Lung (tissue), 12 donors: Measurements from ENCODE around the gene TEC. TPM values are rescaled to one million over a fixed set of nuclear protein-coding genes. Genes with fewer than 3 reads are reported as not detected.

Experiments
- ATAC-seq: fragments of 200-7000 bp; cut with Tn5 transposase; one replicate; pipeline ENCODE4 v1.9.1; 2020; ENCODE audit warnings: moderate number of reproducible peaks; ENCODE audit not compliant: insufficient read depth, low FRiP score
- DNase-seq, 3 donors: peaks; one replicate each; pipeline ENCODE4 v3.0.0-alpha.2; 2013 to 2017
- H3K27ac ChIP-seq, 2 donors: one replicate each; pipeline ENCODE4 v1.5.1; 2013; ENCODE audit warnings: mild to moderate bottlenecking in 2 of 2, moderate library complexity in 2 of 2, control low read depth in 1 of 2, inconsistent platforms in 1 of 2, low read depth in 1 of 2, low read length in 1 of 2
- H3K27me3 ChIP-seq, 3 donors: one replicate each; pipeline ENCODE4 v1.5.1; 2013; ENCODE audit warnings: low read length in 2 of 3; ENCODE audit not compliant: control insufficient read depth in 3 of 3, insufficient read depth in 3 of 3
- H3K36me3 ChIP-seq, 4 donors: one replicate each; pipeline ENCODE4 v1.5.1; 2013; ENCODE audit warnings: low read length in 4 of 4, mild to moderate bottlenecking in 1 of 4, moderate library complexity in 1 of 4; ENCODE audit not compliant: control insufficient read depth in 4 of 4, insufficient read depth in 4 of 4
- H3K4me1 ChIP-seq, 5 donors: one replicate each; pipeline ENCODE4 v1.5.1; 2013; ENCODE audit warnings: low read length in 5 of 5, mild to moderate bottlenecking in 2 of 5, moderate library complexity in 1 of 5; ENCODE audit not compliant: control insufficient read depth in 5 of 5, insufficient read depth in 5 of 5
- H3K4me3 ChIP-seq: one replicate; pipeline ENCODE4 v1.5.1; 2013; ENCODE audit warnings: mild to moderate bottlenecking, control low read depth, moderate library complexity
- H3K9ac ChIP-seq, 2 donors: one replicate each; pipeline ENCODE4 v1.5.1; 2013; ENCODE audit warnings: low read length in 2 of 2, control low read depth in 1 of 2; ENCODE audit not compliant: insufficient read depth in 1 of 2
- H3K9me3 ChIP-seq, 4 donors: one replicate each; pipeline ENCODE4 v1.5.1; 2013; ENCODE audit warnings: low read length in 3 of 4, mild to moderate bottlenecking in 1 of 4, moderate library complexity in 1 of 4; ENCODE audit not compliant: control insufficient read depth in 4 of 4, insufficient read depth in 3 of 4
- CTCF ChIP-seq: IDR thresholded peaks from 2 replicates; pipeline ENCODE4 v1.5.1; 2012; ENCODE audit warnings: mild to moderate bottlenecking; ENCODE audit errors: control extremely low read depth, extremely low read depth
- WGBS, 2 donors: extraction: QIAGEN DNeasy Blood & Tissue Kit; methylation state at CpG; one replicate each; pipeline ENCODE4 v1.1.7; 2013; 5-methylcytosine and 5-hydroxymethylcytosine counted together
- polyA plus RNA-seq, 2 donors: library from polyadenylated mRNA; stranded (reverse); fragments of 200-250 nt; gene quantifications; one replicate each; pipeline ENCODE4 v1.2.1, GENCODE V29; 2013
- total RNA-seq, 2 donors: library from RNA; depleted of rRNA in 1 of 2; stranded (reverse); fragments of >200 nt in 1 of 2; gene quantifications; one replicate each; pipeline ENCODE4 v1.2.1, GENCODE V29; 2014 to 2021
- donor health status: control.
- donor health status: control.
- donor health status: Bipolar disorder and iron deficiency.
- donor health status: healthy.
- donor health status: DM: yes; HTN: yes; CAD: no.

Gene TEC
- total and polyA plus RNA-seq, 4 donors: 2.0 to 19.8 (median 3.1) TPM

GRCh38 chr4:48262926-48263325 is 6.7 kb downstream of the TEC start:
- H3K36me3 ChIP-seq: no peaks in the 10 kb centered on the region
- 40 to 65% methylated on average over 3 of the region's 3 CpGs for WGBS, 2 donors
- H3K4me3 ChIP-seq: no peak overlapping the region
- peaks cover 0 to 5% (median 3%) of the 10 kb centered on the region in 5 donors for H3K4me1 ChIP-seq
- DNase-seq: no peak
- H3K9me3 ChIP-seq: no peaks in the 10 kb centered on the region
- H3K27ac ChIP-seq: no peak overlapping the region
- no peak for ATAC-seq
- no peak for TF ChIP-seq CTCF
- no peak overlapping the region for H3K9ac ChIP-seq
- H3K27me3 ChIP-seq: no peaks in the 10 kb centered on the region

DNA sequence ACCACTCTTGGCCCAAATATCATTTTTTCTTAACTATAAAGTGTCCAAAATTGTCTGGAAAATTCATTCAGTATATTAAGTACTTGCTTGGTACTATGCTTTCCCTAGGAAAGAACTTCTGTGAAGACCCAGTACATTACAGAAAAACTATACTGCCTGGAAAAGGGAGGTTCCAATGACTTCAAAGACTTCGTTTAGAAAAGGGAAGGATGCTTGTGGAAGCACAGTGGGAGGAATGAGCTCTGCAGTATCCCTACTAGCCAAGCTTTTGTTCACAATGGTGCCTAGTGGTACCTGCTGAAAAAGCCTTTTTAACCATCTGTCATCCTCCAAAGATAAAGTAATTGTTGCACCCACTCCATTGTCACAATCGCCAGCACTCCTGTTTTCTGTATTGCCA is 7.2 kb downstream of the TEC start:
- Histone ChIP-seq H3K27ac (no peak overlapping the region), H3K4me3 (no peak overlapping the region), H3K9me3 (no peaks in the 10 kb centered on the region), H3K4me1 (peaks cover 0 to 5% (median 1%) of the 10 kb centered on the region in 5 donors), H3K9ac (no peak overlapping the region), H3K27me3 (no peaks in the 10 kb centered on the region), H3K36me3 (no peaks in the 10 kb centered on the region)
- DNase-seq (no peak), ATAC-seq (no peak)
- TF ChIP-seq CTCF: no peak
- 75 to 86% methylated on average over 2 of the region's 2 CpGs for WGBS, 2 donors

- Histone ChIP-seq H3K4me1 (peaks cover 0 to 5% (median 0%) of the 10 kb centered on the region in 5 donors), H3K27me3 (no peaks in the 10 kb centered on the region), H3K27ac (no peak overlapping the region), H3K36me3 (no peaks in the 10 kb centered on the region), H3K4me3 (no peak overlapping the region), H3K9me3 (no peaks in the 10 kb centered on the region), H3K9ac (no peak overlapping the region)
- TF ChIP-seq CTCF: no peak
- ATAC-seq (no peak), DNase-seq (no peak)
- WGBS, 2 donors: 18 to 29% methylated on average over 1 of the region's 1 CpG
Measured at GRCh38 chr4:48261281-48261680, 8.4 kb downstream of the TEC start.

GRCh38 chr4:48259748-48260147 is 9.9 kb downstream of the TEC start:
- DNase-seq (no peak), ATAC-seq (no peak)
- no peak for TF ChIP-seq CTCF
- Histone ChIP-seq H3K9ac (no peak overlapping the region), H3K36me3 (no peaks in the 10 kb centered on the region), H3K4me1 (peaks cover 0 to 12% (median 2%) of the 10 kb centered on the region in 5 donors), H3K27me3 (no peaks in the 10 kb centered on the region), H3K4me3 (no peak overlapping the region), H3K9me3 (no peaks in the 10 kb centered on the region), H3K27ac (no peak overlapping the region)
- 29 to 64% methylated on average over 1 of the region's 1 CpG for WGBS, 2 donors
